NK-92 treated with Interleukin-12 subunit alpha and Interleukin-12 subunit beta, amount 100 ng/mL, for 24 hours (cell line): ENCODE data around the gene PARL.
"Not testable (repeated sequence)": the region's sequence is repeated elsewhere in the genome, so short reads cannot be mapped to it uniquely, and the experiment has no call there.

Experiments used
- DNase-seq: peaks from one replicate; lab custom pipeline; 2025; lab: John Stamatoyannopoulos, UW

Gene PARL

DNA sequence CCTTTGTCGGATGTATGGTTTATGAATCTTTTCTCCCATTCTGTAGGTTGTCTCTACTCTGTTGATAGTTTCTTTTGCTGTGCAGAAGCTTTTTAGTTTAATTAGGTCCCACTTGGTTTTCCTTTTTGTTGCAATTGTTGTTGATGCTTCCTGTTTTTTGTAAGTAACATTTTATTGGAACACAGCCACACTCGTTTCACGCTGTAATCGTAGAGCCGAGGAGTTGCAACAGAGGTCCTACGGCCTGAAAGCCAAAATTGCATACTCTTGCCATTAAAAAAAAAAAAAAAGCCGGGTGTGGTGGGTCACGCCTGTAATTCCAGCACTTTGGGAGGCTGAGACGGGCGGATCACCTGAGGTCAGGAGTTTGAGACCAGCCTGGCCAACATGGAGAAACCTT is 100.2 kb downstream of the PARL start:
- not testable (repeated sequence) for DNase-seq

DNA sequence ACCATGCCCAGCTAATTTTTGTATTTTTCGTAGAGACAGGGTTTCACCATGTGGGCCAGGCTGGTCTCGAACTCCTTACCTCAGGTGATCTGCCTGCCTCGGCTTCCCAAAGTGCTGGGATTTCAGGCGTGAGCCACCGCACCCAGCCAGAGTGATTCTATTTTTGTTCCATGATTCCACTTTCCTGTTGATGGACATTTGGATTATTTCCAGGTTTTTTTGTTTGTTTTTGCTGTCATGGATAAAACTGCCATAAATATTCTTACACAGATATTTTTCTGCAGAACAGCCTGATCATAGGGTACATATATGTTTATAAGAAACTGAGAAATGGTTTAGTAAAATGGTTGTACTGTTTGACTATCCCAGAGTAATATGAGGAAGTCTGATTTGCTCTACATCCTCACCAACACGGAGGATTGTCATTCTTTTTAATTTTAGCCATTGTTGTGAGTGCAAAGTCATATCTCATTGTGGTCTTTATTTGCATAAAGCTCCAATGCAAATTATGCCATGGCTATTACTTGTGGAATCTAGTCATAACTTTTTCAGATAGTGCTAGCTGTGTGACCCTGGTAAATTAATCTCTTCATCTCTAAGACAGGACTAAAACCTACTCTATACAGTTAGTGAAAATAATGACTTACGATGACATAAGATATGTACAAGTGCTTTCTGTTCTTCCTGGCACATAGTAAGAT is 102.0 kb downstream of the PARL start:
- no peak for DNase-seq

DNA sequence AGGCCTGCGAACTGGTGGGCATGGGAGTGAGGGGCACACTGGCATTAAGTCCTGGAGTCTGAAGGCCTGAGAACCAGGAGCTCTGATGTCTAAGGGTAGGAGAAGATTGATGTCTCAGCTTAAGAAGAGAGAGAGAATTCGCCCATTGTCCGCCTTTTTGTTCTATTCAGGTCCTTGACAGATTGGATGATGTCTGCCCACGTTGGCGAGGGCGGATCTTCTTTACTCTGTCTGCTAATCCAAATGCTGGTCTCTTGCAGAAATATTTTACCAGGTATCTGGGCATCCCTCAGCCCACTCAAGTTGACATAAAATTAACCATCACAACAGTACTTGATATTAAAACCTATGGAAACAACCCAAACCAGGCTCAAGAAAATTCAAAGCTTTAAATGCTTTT is 103.4 kb downstream of the PARL start:
- no peak for DNase-seq

- no peak for DNase-seq
These were observed 104.7 kb downstream of the PARL start for GRCh38 chr3:183779896-183780465.
